WTC11 (cell line): ENCODE data around the gene SHISAL2A. TPM values are rescaled to one million over a fixed set of nuclear protein-coding genes. Genes with fewer than 3 reads are reported as not detected.

Experiments
- ATAC-seq: fragments of 200-7000 bp; cut with Tn5 transposase; 2 replicates; pipeline ENCODE4 v1.10.0; 2021; ENCODE audit warnings: mild to moderate bottlenecking, moderate library complexity
- CTCF ChIA-PET: fragments of 300-600 bp; sonication (Branson Sonifier 250); formaldehyde crosslinking; loops from one replicate; lab custom pipeline; 2021; ENCODE audit warnings: antibody characterized with exemption; lab: Charles Lee
- POLR2A ChIA-PET: fragments of 350-600 bp; sonication (Branson Sonifier 250); formaldehyde crosslinking; loops from one replicate; lab custom pipeline; 2021; ENCODE audit warnings: antibody characterized with exemption; lab: Charles Lee
- DNase-seq: peaks from one replicate; pipeline ENCODE4 v3.0.0; 2021; ENCODE audit warnings: low spot score
- H3K27ac Mint-ChIP-seq: 2 replicates; pipeline ENCODE4 v1.8.0; 2021; ENCODE audit warnings: mixed read lengths
- H3K27me3 Mint-ChIP-seq: 2 replicates; pipeline ENCODE4 v1.8.0; 2021; ENCODE audit warnings: low read depth, mild to moderate bottlenecking, moderate library complexity, mixed read lengths
- H3K36me3 Mint-ChIP-seq: 2 replicates; pipeline ENCODE4 v1.8.0; 2021; ENCODE audit warnings: mixed read lengths
- H3K4me1 Mint-ChIP-seq: 2 replicates; pipeline ENCODE4 v1.8.0; 2022; ENCODE audit warnings: mixed read lengths
- H3K4me3 Mint-ChIP-seq: 2 replicates; pipeline ENCODE4 v1.8.0; 2021; ENCODE audit warnings: mild to moderate bottlenecking, moderate library complexity, mixed read lengths
- H3K9me3 Mint-ChIP-seq: 2 replicates; pipeline ENCODE4 v1.8.0; 2021; ENCODE audit warnings: mixed read lengths
- ATF1 ChIP-seq: sonication (generic); formaldehyde crosslinking; IDR thresholded peaks from 2 replicates; pipeline ENCODE4 v1.8.1; 2023; ENCODE audit warnings: mild to moderate bottlenecking, moderate library complexity, missing genetic modification reagents
- CREM ChIP-seq: sonication (generic); formaldehyde crosslinking; IDR thresholded peaks from 2 replicates; pipeline ENCODE4 v1.8.1; 2022; ENCODE audit warnings: mild to moderate bottlenecking, missing genetic modification reagents, moderate library complexity
- ETV6 ChIP-seq: sonication (generic); formaldehyde crosslinking; IDR thresholded peaks from 2 replicates; pipeline ENCODE4 v1.8.1; 2022; ENCODE audit warnings: mild to moderate bottlenecking, missing genetic modification reagents
- GTF2I ChIP-seq: fragments of 250-450 bp; sonication (Bioruptor Pico); conservative IDR thresholded peaks from 2 replicates; pipeline ENCODE4 v1.4.0; 2021; ENCODE audit warnings: mild to moderate bottlenecking
- NFATC4 ChIP-seq: fragments of 250-450 bp; sonication (Bioruptor Pico); IDR thresholded peaks from 2 replicates; pipeline ENCODE4 v1.9.0; 2021; ENCODE audit warnings: mild to moderate bottlenecking
- OVOL2 ChIP-seq: fragments of 250-450 bp; sonication (Bioruptor Pico); IDR thresholded peaks from 2 replicates; pipeline ENCODE4 v1.9.0; 2021; ENCODE audit warnings: mild to moderate bottlenecking, borderline replicate concordance
- RELA ChIP-seq: sonication (generic); formaldehyde crosslinking; IDR thresholded peaks from 2 replicates; pipeline ENCODE4 v1.8.1; 2022; ENCODE audit warnings: missing genetic modification reagents, mild to moderate bottlenecking, borderline replicate concordance
- SMAD3 ChIP-seq: sonication (generic); formaldehyde crosslinking; IDR thresholded peaks from 2 replicates; pipeline ENCODE4 v1.8.0; 2022; ENCODE audit warnings: missing genetic modification reagents, mild to moderate bottlenecking, borderline replicate concordance
- TEAD4 ChIP-seq: sonication (generic); formaldehyde crosslinking; IDR thresholded peaks from 2 replicates; pipeline ENCODE4 v1.8.0; 2022; ENCODE audit warnings: mild to moderate bottlenecking, missing genetic modification reagents
- ZBTB21 ChIP-seq: sonication (generic); formaldehyde crosslinking; IDR thresholded peaks from 2 replicates; pipeline ENCODE4 v1.8.1; 2023; ENCODE audit warnings: mild to moderate bottlenecking, missing genetic modification reagents, borderline replicate concordance
- ZNF121 ChIP-seq: sonication (generic); formaldehyde crosslinking; IDR thresholded peaks from 2 replicates; pipeline ENCODE4 v1.8.0; 2023; ENCODE audit warnings: missing genetic modification reagents
- ZNF138 ChIP-seq: sonication (generic); formaldehyde crosslinking; conservative IDR thresholded peaks from 2 replicates; pipeline ENCODE4 v1.8.1; 2022; ENCODE audit warnings: mild to moderate bottlenecking, moderate library complexity, missing genetic modification reagents
- ZNF219 ChIP-seq: sonication (generic); formaldehyde crosslinking; IDR thresholded peaks from 2 replicates; pipeline ENCODE4 v1.8.0; 2023; ENCODE audit warnings: missing genetic modification reagents, mild to moderate bottlenecking, borderline replicate concordance
- total RNA-seq: library from RNA; stranded (reverse); gene quantifications from 3 replicates; pipeline ENCODE4 v1.2.3, GENCODE V29; 2021
- TF ChIP-seq, protein P1 (sequence below): fragments of 200-600 bp; IDR thresholded peaks from 2 replicates; pipeline ENCODE4 v1.8.0; 2022; ENCODE audit warnings: antibody characterized with exemption
- TF ChIP-seq, protein P2 (sequence below): sonication (generic); formaldehyde crosslinking; IDR thresholded peaks from 2 replicates; pipeline ENCODE4 v1.8.0; 2023; ENCODE audit warnings: missing genetic modification reagents, mild to moderate bottlenecking, borderline replicate concordance
- TF ChIP-seq, protein P3 (sequence below): sonication (generic); formaldehyde crosslinking; IDR thresholded peaks from 2 replicates; pipeline ENCODE4 v1.8.0; 2023; ENCODE audit warnings: missing genetic modification reagents
- TF ChIP-seq, protein P4 (sequence below): fragments of 250-450 bp; sonication (Bioruptor Pico); IDR thresholded peaks from 2 replicates; pipeline ENCODE4 v1.9.0; 2021; ENCODE audit warnings: mild to moderate bottlenecking, borderline replicate concordance
- TF ChIP-seq, protein P5 (sequence below): fragments of 250-450 bp; sonication (Bioruptor Pico); IDR thresholded peaks from 2 replicates; pipeline ENCODE4 v1.9.0; 2021; ENCODE audit warnings: mild to moderate bottlenecking
- TF ChIP-seq, protein P6 (sequence below): fragments of 250-450 bp; sonication (Bioruptor Pico); IDR thresholded peaks from 2 replicates; pipeline ENCODE4 v1.9.0; 2021; ENCODE audit warnings: moderate library complexity, mild to moderate bottlenecking, inconsistent platforms, borderline replicate concordance

Gene SHISAL2A
- total RNA-seq, 1 experiment from 2014 or later: 1.4 TPM

DNA sequence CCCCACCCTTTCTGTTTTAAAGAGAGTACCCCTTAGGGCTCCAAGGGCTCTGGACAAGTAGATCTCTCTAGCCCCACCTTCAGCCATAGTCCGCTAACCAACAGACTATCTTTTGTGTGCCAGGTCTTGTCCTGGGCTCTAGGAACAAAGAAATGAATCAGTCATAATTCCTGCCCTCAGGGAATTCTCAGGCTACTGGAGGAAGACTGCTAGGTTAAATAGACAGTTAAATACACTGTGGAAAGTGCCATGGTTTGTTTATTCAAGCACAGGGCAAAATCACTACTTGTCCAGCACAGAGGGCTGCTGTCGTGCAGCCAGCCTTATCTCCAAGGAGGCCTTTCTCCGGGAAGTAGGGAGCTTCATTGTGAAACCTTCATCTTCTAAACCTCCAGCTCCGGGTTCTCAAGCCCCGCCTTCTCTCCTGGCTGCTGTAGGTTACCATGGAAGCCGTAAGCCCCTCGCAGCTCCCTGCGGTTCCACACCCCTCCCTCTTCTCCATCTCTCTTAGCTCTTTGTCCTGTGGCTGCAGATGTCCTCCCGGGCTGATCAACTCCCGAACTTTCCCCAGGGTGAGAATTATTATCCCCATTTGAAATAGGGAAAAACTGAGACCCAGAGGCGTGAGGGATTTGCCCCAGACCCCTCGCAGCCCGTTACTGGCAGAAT lies 29.8 kb downstream of the SHISAL2A start:
- CTCF ChIA-PET: interaction anchor here (0.6 to 1.4 kb wide), 5 partner anchors 23 to 1149 kb away, joined by 3 to 5 read pairs (median 3); partner anchors contain the start of genes ORC1, PRPF38A and TUT4
- Mint-ChIP-seq H3K4me1 (peaks cover 56% of the 10 kb centered on the region), H3K9me3 (no peaks in the 10 kb centered on the region), H3K27ac (0 out of 2 replicates have a peak overlapping the region, but pooled peaks have one; percentile 38), H3K4me3 (peak overlapping the region; percentile 55), H3K27me3 (no peaks in the 10 kb centered on the region), H3K36me3 (no peaks in the 10 kb centered on the region)
- ATAC-seq (peak; percentile 85), DNase-seq (peak; percentile 72)
- TF ChIP-seq ZBTB21 (CRISPR knock-in tag): no peak
- TF ChIP-seq GTF2I (CRISPR knock-in tag): peak; percentile 80; the same call in 1 of the 2 replicates
- POLR2A ChIA-PET: interaction anchor here (1.1 kb wide), 1 partner anchor 259 kb away, joined by 4 read pairs; the partner anchor contains the start of genes ORC1 and PRPF38A

DNA sequence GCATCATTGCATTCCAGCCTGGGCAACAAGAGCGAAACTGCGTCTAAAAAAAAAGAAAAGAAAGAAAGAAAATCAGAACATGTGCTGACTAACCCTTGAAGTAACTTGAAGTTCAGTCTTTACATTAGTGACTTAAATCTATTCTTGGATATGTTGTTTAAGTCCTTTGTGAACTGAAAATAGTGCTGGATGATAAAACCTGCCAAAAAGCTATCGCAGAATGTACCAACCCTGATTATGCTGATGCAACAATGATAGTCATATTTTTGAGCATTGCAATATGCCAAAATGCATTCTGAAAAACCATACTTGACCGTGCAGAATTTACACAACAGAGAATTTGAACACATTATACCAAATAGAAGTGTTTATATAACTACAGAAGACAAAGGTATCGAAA lies 30.7 kb downstream of the SHISAL2A start:
- Mint-ChIP-seq H3K4me1 (peaks cover 56% of the 10 kb centered on the region), H3K9me3 (no peaks in the 10 kb centered on the region), H3K4me3 (no peak overlapping the region), H3K36me3 (no peaks in the 10 kb centered on the region), H3K27me3 (no peaks in the 10 kb centered on the region; the same call in 1 of the 2 replicates), H3K27ac (peak overlapping the region; percentile 25; the same call in 1 of the 2 replicates)
- CTCF ChIA-PET: interaction anchor here (1.4 kb wide), 1 partner anchor 260 kb away, joined by 4 read pairs; the partner anchor contains the start of genes ORC1 and PRPF38A
- ATAC-seq (no peak), DNase-seq (no peak)
- POLR2A ChIA-PET: no interaction called here
- TF ChIP-seq ATF1 (CRISPR knock-in tag): no peak
- TF ChIP-seq, protein P1, sequence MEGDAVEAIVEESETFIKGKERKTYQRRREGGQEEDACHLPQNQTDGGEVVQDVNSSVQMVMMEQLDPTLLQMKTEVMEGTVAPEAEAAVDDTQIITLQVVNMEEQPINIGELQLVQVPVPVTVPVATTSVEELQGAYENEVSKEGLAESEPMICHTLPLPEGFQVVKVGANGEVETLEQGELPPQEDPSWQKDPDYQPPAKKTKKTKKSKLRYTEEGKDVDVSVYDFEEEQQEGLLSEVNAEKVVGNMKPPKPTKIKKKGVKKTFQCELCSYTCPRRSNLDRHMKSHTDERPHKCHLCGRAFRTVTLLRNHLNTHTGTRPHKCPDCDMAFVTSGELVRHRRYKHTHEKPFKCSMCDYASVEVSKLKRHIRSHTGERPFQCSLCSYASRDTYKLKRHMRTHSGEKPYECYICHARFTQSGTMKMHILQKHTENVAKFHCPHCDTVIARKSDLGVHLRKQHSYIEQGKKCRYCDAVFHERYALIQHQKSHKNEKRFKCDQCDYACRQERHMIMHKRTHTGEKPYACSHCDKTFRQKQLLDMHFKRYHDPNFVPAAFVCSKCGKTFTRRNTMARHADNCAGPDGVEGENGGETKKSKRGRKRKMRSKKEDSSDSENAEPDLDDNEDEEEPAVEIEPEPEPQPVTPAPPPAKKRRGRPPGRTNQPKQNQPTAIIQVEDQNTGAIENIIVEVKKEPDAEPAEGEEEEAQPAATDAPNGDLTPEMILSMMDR: no peak
- TF ChIP-seq, protein P2, sequence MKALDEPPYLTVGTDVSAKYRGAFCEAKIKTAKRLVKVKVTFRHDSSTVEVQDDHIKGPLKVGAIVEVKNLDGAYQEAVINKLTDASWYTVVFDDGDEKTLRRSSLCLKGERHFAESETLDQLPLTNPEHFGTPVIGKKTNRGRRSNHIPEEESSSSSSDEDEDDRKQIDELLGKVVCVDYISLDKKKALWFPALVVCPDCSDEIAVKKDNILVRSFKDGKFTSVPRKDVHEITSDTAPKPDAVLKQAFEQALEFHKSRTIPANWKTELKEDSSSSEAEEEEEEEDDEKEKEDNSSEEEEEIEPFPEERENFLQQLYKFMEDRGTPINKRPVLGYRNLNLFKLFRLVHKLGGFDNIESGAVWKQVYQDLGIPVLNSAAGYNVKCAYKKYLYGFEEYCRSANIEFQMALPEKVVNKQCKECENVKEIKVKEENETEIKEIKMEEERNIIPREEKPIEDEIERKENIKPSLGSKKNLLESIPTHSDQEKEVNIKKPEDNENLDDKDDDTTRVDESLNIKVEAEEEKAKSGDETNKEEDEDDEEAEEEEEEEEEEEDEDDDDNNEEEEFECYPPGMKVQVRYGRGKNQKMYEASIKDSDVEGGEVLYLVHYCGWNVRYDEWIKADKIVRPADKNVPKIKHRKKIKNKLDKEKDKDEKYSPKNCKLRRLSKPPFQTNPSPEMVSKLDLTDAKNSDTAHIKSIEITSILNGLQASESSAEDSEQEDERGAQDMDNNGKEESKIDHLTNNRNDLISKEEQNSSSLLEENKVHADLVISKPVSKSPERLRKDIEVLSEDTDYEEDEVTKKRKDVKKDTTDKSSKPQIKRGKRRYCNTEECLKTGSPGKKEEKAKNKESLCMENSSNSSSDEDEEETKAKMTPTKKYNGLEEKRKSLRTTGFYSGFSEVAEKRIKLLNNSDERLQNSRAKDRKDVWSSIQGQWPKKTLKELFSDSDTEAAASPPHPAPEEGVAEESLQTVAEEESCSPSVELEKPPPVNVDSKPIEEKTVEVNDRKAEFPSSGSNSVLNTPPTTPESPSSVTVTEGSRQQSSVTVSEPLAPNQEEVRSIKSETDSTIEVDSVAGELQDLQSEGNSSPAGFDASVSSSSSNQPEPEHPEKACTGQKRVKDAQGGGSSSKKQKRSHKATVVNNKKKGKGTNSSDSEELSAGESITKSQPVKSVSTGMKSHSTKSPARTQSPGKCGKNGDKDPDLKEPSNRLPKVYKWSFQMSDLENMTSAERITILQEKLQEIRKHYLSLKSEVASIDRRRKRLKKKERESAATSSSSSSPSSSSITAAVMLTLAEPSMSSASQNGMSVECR (CRISPR knock-in tag): no peak
- TF ChIP-seq ZNF219 (CRISPR knock-in tag): no peak
- TF ChIP-seq ZNF121: no peak
- TF ChIP-seq, protein P3, sequence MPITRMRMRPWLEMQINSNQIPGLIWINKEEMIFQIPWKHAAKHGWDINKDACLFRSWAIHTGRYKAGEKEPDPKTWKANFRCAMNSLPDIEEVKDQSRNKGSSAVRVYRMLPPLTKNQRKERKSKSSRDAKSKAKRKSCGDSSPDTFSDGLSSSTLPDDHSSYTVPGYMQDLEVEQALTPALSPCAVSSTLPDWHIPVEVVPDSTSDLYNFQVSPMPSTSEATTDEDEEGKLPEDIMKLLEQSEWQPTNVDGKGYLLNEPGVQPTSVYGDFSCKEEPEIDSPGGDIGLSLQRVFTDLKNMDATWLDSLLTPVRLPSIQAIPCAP (CRISPR knock-in tag): no peak
- TF ChIP-seq, protein P4, sequence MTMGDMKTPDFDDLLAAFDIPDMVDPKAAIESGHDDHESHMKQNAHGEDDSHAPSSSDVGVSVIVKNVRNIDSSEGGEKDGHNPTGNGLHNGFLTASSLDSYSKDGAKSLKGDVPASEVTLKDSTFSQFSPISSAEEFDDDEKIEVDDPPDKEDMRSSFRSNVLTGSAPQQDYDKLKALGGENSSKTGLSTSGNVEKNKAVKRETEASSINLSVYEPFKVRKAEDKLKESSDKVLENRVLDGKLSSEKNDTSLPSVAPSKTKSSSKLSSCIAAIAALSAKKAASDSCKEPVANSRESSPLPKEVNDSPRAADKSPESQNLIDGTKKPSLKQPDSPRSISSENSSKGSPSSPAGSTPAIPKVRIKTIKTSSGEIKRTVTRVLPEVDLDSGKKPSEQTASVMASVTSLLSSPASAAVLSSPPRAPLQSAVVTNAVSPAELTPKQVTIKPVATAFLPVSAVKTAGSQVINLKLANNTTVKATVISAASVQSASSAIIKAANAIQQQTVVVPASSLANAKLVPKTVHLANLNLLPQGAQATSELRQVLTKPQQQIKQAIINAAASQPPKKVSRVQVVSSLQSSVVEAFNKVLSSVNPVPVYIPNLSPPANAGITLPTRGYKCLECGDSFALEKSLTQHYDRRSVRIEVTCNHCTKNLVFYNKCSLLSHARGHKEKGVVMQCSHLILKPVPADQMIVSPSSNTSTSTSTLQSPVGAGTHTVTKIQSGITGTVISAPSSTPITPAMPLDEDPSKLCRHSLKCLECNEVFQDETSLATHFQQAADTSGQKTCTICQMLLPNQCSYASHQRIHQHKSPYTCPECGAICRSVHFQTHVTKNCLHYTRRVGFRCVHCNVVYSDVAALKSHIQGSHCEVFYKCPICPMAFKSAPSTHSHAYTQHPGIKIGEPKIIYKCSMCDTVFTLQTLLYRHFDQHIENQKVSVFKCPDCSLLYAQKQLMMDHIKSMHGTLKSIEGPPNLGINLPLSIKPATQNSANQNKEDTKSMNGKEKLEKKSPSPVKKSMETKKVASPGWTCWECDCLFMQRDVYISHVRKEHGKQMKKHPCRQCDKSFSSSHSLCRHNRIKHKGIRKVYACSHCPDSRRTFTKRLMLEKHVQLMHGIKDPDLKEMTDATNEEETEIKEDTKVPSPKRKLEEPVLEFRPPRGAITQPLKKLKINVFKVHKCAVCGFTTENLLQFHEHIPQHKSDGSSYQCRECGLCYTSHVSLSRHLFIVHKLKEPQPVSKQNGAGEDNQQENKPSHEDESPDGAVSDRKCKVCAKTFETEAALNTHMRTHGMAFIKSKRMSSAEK (CRISPR knock-in tag): no peak
- TF ChIP-seq, protein P5, sequence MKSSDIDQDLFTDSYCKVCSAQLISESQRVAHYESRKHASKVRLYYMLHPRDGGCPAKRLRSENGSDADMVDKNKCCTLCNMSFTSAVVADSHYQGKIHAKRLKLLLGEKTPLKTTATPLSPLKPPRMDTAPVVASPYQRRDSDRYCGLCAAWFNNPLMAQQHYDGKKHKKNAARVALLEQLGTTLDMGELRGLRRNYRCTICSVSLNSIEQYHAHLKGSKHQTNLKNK (CRISPR knock-in tag): no peak
- TF ChIP-seq TEAD4 (CRISPR knock-in tag): no peak
- TF ChIP-seq, protein P6, sequence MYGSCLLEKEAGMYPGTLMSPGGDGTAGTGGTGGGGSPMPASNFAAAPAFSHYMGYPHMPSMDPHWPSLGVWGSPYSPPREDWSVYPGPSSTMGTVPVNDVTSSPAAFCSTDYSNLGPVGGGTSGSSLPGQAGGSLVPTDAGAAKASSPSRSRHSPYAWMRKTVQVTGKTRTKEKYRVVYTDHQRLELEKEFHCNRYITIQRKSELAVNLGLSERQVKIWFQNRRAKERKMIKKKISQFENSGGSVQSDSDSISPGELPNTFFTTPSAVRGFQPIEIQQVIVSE (CRISPR knock-in tag): no peak
- TF ChIP-seq OVOL2: no peak
- TF ChIP-seq GTF2I (CRISPR knock-in tag): no peak
- TF ChIP-seq ZNF138: no peak
- no peak for TF ChIP-seq NFATC4 (CRISPR knock-in tag)
- no peak for TF ChIP-seq SMAD3 (CRISPR knock-in tag)
- no peak for TF ChIP-seq ETV6 (CRISPR knock-in tag)
- TF ChIP-seq CREM: no peak
- no peak for TF ChIP-seq RELA (CRISPR knock-in tag)
